WERI-Rb-1 (cell line): Measurements from ENCODE around the gene KIF1A.

ENCODE experiments used
- DNase-seq: peaks from one replicate; pipeline ENCODE4 v3.0.0-alpha.2; 2020
- H3K27ac ChIP-seq: fragments of 250-450 bp; sonication (Bioruptor Pico); 2 replicates; pipeline ENCODE4 v1.5.1; 2020; ENCODE audit warnings: mild to moderate bottlenecking, moderate library complexity
- H3K27me3 ChIP-seq: fragments of 250-450 bp; sonication (Bioruptor Pico); 2 replicates; pipeline ENCODE4 v1.5.1; 2021; ENCODE audit warnings: mild to moderate bottlenecking, low read depth, moderate library complexity; ENCODE audit not compliant: insufficient read depth, severe bottlenecking
- H3K36me3 ChIP-seq: fragments of 250-450 bp; sonication (Bioruptor Pico); 2 replicates; pipeline ENCODE4 v1.5.1; 2020; ENCODE audit warnings: mild to moderate bottlenecking, moderate library complexity
- H3K4me3 ChIP-seq: 2 replicates; pipeline ENCODE4 v1.5.1; 2011; ENCODE audit warnings: low read depth, mild to moderate bottlenecking, control low read depth, low read length
- H3K9me3 ChIP-seq: fragments of 250-450 bp; sonication (Bioruptor Pico); 2 replicates; pipeline ENCODE4 v1.5.1; 2021; ENCODE audit warnings: mild to moderate bottlenecking, moderate library complexity; ENCODE audit not compliant: severe bottlenecking
- CTCF ChIP-seq: IDR thresholded peaks from 2 replicates; pipeline ENCODE4 v1.5.1; 2011; ENCODE audit warnings: low read depth, mild to moderate bottlenecking, control low read depth, inconsistent platforms, low read length

Gene KIF1A

DNA sequence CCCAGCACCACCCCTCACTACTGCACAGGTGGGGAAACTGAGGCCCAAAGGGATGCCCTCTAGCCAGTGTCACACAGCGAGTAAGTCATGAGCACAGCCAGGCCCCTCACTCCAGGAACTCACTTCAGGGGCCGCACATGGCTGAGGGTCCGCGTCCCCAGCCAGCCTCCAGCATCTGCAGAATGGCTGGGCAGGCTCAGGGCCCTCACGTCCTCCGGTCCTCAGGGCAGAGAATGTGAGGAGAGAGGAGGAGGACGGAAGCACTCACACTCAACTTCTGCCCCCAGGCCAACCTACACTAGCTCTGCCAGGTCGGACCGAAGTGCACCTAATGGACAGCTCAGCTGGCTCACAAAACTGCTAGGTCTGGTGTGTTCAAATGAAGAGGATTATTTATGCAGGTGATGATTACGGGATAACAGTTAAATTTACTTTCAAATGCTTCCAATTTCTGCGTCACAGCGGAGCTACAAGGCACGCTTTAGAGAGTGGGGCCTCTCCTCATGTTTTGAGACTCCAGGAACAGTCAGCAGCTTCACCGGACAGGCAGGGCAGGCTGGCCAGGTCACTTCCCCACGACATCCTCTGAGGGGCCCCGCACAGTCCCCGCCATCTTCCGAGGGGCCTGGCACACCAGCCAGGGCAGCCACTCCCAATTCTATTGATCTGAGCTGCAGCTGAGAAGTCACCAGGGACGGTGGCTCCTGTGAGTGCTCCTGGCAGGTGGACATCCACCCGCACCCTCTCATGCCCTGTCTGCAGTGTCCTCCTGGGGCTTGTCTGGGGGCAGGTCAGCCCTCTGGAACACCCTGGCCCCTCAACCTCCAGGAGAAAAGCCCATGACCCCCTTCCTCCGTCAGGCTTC, 26.5 kb downstream of the KIF1A start:
- Histone ChIP-seq H3K36me3 (peaks cover 89% of the 10 kb centered on the region), H3K27ac (no peak overlapping the region), H3K9me3 (no peaks in the 10 kb centered on the region), H3K27me3 (no peaks in the 10 kb centered on the region), H3K4me3 (no peak overlapping the region)
- DNase-seq: no peak
- TF ChIP-seq CTCF: no peak

- peaks cover 89% of the 10 kb centered on the region for H3K36me3 ChIP-seq
- no peaks in the 10 kb centered on the region for H3K27me3 ChIP-seq
- no peaks in the 10 kb centered on the region for H3K9me3 ChIP-seq
- H3K4me3 ChIP-seq: no peak overlapping the region
- DNase-seq: no peak
- no peak overlapping the region for H3K27ac ChIP-seq
- no peak for TF ChIP-seq CTCF
These were observed 27.2 kb downstream of the KIF1A start for GRCh38 chr2:240792629-240793312.

GRCh38 chr2:240791821-240792628, 28.0 kb downstream of the KIF1A start:
- no peak for DNase-seq
- peaks cover 89% of the 10 kb centered on the region for H3K36me3 ChIP-seq
- no peak overlapping the region for H3K4me3 ChIP-seq
- H3K9me3 ChIP-seq: no peaks in the 10 kb centered on the region
- no peak for TF ChIP-seq CTCF
- H3K27ac ChIP-seq: no peak overlapping the region
- H3K27me3 ChIP-seq: no peaks in the 10 kb centered on the region

GRCh38 chr2:240791221-240791800, 28.7 kb downstream of the KIF1A start:
- TF ChIP-seq CTCF: no peak
- Histone ChIP-seq H3K9me3 (no peaks in the 10 kb centered on the region), H3K4me3 (no peak overlapping the region), H3K27ac (no peak overlapping the region), H3K27me3 (no peaks in the 10 kb centered on the region), H3K36me3 (peaks cover 87% of the 10 kb centered on the region)
- no peak for DNase-seq

DNA sequence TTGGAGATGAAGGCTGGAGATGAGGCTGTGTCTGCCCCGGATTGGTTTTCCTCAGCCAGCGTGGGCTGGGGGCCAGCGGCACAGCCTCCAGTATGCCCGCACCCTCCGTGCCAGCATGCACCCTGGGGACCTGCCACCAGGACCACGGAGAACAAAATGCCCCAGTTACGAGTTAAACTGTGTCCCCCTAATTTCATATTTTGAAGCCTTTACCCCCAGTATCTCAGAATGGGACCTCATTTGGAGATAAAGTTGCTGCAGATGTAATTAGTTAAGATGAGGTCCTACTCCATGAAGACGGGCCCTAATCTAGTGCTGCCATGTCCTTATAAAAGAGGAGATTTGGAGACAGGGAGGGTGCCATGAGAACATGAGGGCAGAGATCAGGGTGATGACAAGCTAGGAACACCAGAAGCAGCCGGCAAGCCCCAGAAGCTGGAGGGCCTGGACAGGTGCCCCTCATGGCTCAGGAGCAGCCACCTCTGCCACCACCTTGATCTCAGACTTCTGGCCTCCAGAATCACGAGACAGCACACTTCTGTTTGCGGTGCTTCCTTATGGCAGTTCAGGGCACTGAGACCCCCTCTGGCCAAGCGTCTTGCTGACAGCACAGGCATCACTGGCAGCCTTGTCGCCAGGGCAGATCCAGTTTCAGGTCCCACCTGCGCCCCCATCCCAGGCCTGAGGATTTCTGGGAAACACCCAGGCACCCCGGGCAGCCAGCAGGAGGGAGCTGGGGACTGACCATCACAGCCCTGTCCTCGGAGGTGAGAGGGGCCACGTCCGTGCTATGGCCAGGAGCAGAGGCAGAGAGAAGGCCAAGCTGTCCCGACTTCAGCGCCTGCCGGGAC, 29.4 kb downstream of the KIF1A start:
- H3K36me3 ChIP-seq: peaks cover 87% of the 10 kb centered on the region

More for the DNA sequence above, 29.4 kb downstream of the KIF1A start:
- no peak overlapping the region for H3K27ac ChIP-seq
- no peak overlapping the region for H3K4me3 ChIP-seq
- TF ChIP-seq CTCF: no peak
- no peak for DNase-seq
- no peaks in the 10 kb centered on the region for H3K9me3 ChIP-seq
- H3K27me3 ChIP-seq: no peaks in the 10 kb centered on the region
